ENCODE measurements around the gene STUB1. TPM values are rescaled to one million over a fixed set of nuclear protein-coding genes. Genes with fewer than 3 reads are reported as not detected.

STUB1 gene
- 100 to 1,000 TPM; 116 to 143 (median 125) TPM for total RNA-seq

- Histone ChIP-seq H3K4me3 (peak within 1 kb of the TSS; percentile 84), H3K27ac (peak within 1 kb of the TSS; percentile 92), H3K9me3 (no peaks in the 10 kb centered on the region), H3K4me1 (peaks cover 90% of the 10 kb centered on the region), H3K27me3 (peaks cover 4% of the 10 kb centered on the region), H3K36me3 (peaks cover 16% of the 10 kb centered on the region)
- TF ChIP-seq POLR2A (IDR thresholded peaks at IDR 0.05) (peak; percentile 27 to 71), POLR2AphosphoS5 (IDR thresholded peaks at IDR 0.05) (peak in 1 of 3 donors; percentile 66), CTCF (IDR thresholded peaks at IDR 0.05) (no peak), EP300 (IDR thresholded peaks at IDR 0.05) (no peak)
- peak; percentile 91 to 94 for DNase-seq (ENCODE audit: low spot score in 2 of 2)
- 0% methylated on average over 6 of the region's 91 CpGs for WGBS
Measured at GRCh38 chr16:679814-680624, at the start of gene STUB1. TSS of gene STUB1 (plus strand) at chr16:680410. CDS start at chr16:680526, 116 bp downstream.

GRCh38 chr16:630815-631405, 49.3 kb upstream of the STUB1 start, which contains the start of gene WFIKKN1:
TSS of gene WFIKKN1 (plus strand) at chr16:630985. CDS start at chr16:631254, 269 bp downstream.
- WGBS: no CpG with 5 or more reads among the region's 23 CpGs
- peak in 1 of 2 donors; percentile 72 for DNase-seq (ENCODE audit: low spot score in 2 of 2)
- Histone ChIP-seq H3K4me1 (peaks cover 42% of the 10 kb centered on the region), H3K4me3 (no peak within 1 kb of the TSS), H3K27ac (no peak within 1 kb of the TSS), H3K9me3 (no peaks in the 10 kb centered on the region), H3K27me3 (no peaks in the 10 kb centered on the region), H3K36me3 (peaks cover 50% of the 10 kb centered on the region)
- TF ChIP-seq CTCF (IDR thresholded peaks at IDR 0.05): no peak
- TF ChIP-seq POLR2A (IDR thresholded peaks at IDR 0.05): no peak
- no peak for TF ChIP-seq EP300 (IDR thresholded peaks at IDR 0.05)
- TF ChIP-seq POLR2AphosphoS5 (IDR thresholded peaks at IDR 0.05): no peak

- Histone ChIP-seq H3K27me3 (no peaks in the 10 kb centered on the region), H3K4me1 (peaks cover 41% of the 10 kb centered on the region), H3K27ac (no peak overlapping the region), H3K9me3 (no peaks in the 10 kb centered on the region), H3K36me3 (peaks cover 40% of the 10 kb centered on the region), H3K4me3 (no peak overlapping the region)
- TF ChIP-seq CTCF (IDR thresholded peaks at IDR 0.05) (no peak), POLR2AphosphoS5 (IDR thresholded peaks at IDR 0.05) (no peak), EP300 (IDR thresholded peaks at IDR 0.05) (no peak), POLR2A (IDR thresholded peaks at IDR 0.05) (no peak)
- no peak for DNase-seq (ENCODE audit: low spot score in 2 of 2)
- WGBS: 57% methylated on average over 9 of the region's 9 CpGs
Measured at GRCh38 chr16:631808-632358, 48.3 kb upstream of the STUB1 start.

- H3K4me1 ChIP-seq: peaks cover 43% of the 10 kb centered on the region
Measured at GRCh38 chr16:632486-633335, 47.5 kb upstream of the STUB1 start.

More at GRCh38 chr16:632486-633335, 47.5 kb upstream of the STUB1 start:
- Histone ChIP-seq H3K36me3 (peaks cover 32% of the 10 kb centered on the region), H3K9me3 (no peaks in the 10 kb centered on the region), H3K27ac (no peak overlapping the region), H3K27me3 (no peaks in the 10 kb centered on the region), H3K4me3 (no peak overlapping the region)
- TF ChIP-seq POLR2AphosphoS5 (IDR thresholded peaks at IDR 0.05) (no peak), POLR2A (IDR thresholded peaks at IDR 0.05) (no peak), CTCF (IDR thresholded peaks at IDR 0.05) (no peak), EP300 (IDR thresholded peaks at IDR 0.05) (no peak)
- no peak for DNase-seq (ENCODE audit: low spot score in 2 of 2)
- 91% methylated on average over 17 of the region's 67 CpGs for WGBS
